Bronchial epithelial cell (primary cell): ENCODE measurements around the gene EPHA7. TPM values are rescaled to one million over a fixed set of nuclear protein-coding genes. Genes with fewer than 3 reads are reported as not detected.

Experiments
- DNase-seq: peaks from one replicate; pipeline ENCODE4 v3.0.0-alpha.2; 2010; ENCODE audit warnings: low read depth
- FAIRE-seq: peaks from 2 replicates; lab custom pipeline; 2011; peaks lifted over from hg19 to GRCh38; lab: Jason Lieb, UNC
- H3K27me3 ChIP-seq: 2 replicates; pipeline ENCODE4 v1.5.1; 2011; ENCODE audit warnings: low read length; ENCODE audit not compliant: control insufficient read depth, insufficient read depth
- H3K36me3 ChIP-seq: 2 replicates; pipeline ENCODE4 v1.5.1; 2011; ENCODE audit warnings: low read length; ENCODE audit not compliant: control insufficient read depth, insufficient read depth
- H3K4me3 ChIP-seq: 2 replicates; pipeline ENCODE4 v1.5.1; 2011; ENCODE audit warnings: mild to moderate bottlenecking, low read depth, low read length, control low read depth
- CTCF ChIP-seq: IDR thresholded peaks from 2 replicates; pipeline ENCODE4 v1.5.1; 2011; ENCODE audit warnings: mild to moderate bottlenecking, moderate library complexity, low read length, control low read depth, inconsistent platforms; ENCODE audit not compliant: insufficient read depth, severe bottlenecking
- total RNA-seq: library from RNA; depleted of rRNA; stranded (reverse); fragments of >200 nt; gene quantifications from 2 replicates; pipeline ENCODE4 v1.2.1, GENCODE V29; 2014

EPHA7 gene
- total RNA-seq, 1 donor from 2014 or later, result not detected

- Histone ChIP-seq H3K36me3 (no peaks in the 10 kb centered on the region), H3K27me3 (no peaks in the 10 kb centered on the region), H3K4me3 (no peak overlapping the region)
- TF ChIP-seq CTCF, result no peak
- DNase-seq (no peak), FAIRE-seq (no peak)
Measured at GRCh38 chr6:93222071-93222851, 197.1 kb downstream of the EPHA7 start.

GRCh38 chr6:93219447-93219846 lies 199.9 kb downstream of the EPHA7 start:
- Histone ChIP-seq H3K27me3 (no peaks in the 10 kb centered on the region), H3K36me3 (no peaks in the 10 kb centered on the region), H3K4me3 (no peak overlapping the region)
- FAIRE-seq (no peak), DNase-seq (no peak)
- TF ChIP-seq CTCF, result no peak

GRCh38 chr6:93218096-93218495 lies 201.3 kb downstream of the EPHA7 start:
- no peak for FAIRE-seq
- Histone ChIP-seq H3K36me3 (no peaks in the 10 kb centered on the region), H3K27me3 (no peaks in the 10 kb centered on the region), H3K4me3 (no peak overlapping the region)
- TF ChIP-seq CTCF, result no peak
- DNase-seq, result no peak

- no peaks in the 10 kb centered on the region for H3K27me3 ChIP-seq
- no peaks in the 10 kb centered on the region for H3K36me3 ChIP-seq
- TF ChIP-seq CTCF, result no peak
- FAIRE-seq (no peak), DNase-seq (no peak)
- no peak overlapping the region for H3K4me3 ChIP-seq
Measured at GRCh38 chr6:93213028-93213427, 206.3 kb downstream of the EPHA7 start.

GRCh38 chr6:93210908-93211307 lies 208.5 kb downstream of the EPHA7 start:
- H3K4me3 ChIP-seq, result no peak overlapping the region
- no peak for DNase-seq
- H3K27me3 ChIP-seq, result no peaks in the 10 kb centered on the region
- no peaks in the 10 kb centered on the region for H3K36me3 ChIP-seq
- no peak for TF ChIP-seq CTCF
- FAIRE-seq, result no peak

- Histone ChIP-seq H3K4me3 (no peak overlapping the region), H3K36me3 (no peaks in the 10 kb centered on the region), H3K27me3 (no peaks in the 10 kb centered on the region)
- DNase-seq, result no peak
- no peak for FAIRE-seq
- TF ChIP-seq CTCF, result no peak
Measured at GRCh38 chr6:93209358-93209757, 210.0 kb downstream of the EPHA7 start.
